Measurements from ENCODE around the gene PPP6R2.

GRCh38 chr22:50329236-50329635, 13.9 kb upstream of the PPP6R2 start:
- no peak for TF ChIP-seq TAF9B (IDR thresholded peaks at IDR 0.05; ENCODE audit: partially characterized antibody)
- TF ChIP-seq FOXP1 (CRISPR knock-in tag; IDR thresholded peaks at IDR 0.05): no peak
- TF ChIP-seq CBX1 (IDR thresholded peaks at IDR 0.05; ENCODE audit: low read depth): no peak
- no peak for TF ChIP-seq CTCF (IDR thresholded peaks at IDR 0.05 in 2 of 3, conservative IDR thresholded peaks at IDR 0.05 in 1 of 3; ENCODE audit: insufficient read depth in 2 of 3, low read depth in 1 of 3, low read length in 3 of 3)
- no peak for TF ChIP-seq HMG20A (CRISPR knock-in tag; conservative IDR thresholded peaks at IDR 0.05)
- TF ChIP-seq CREM (IDR thresholded peaks at IDR 0.05; ENCODE audit: low read depth): no peak
- TF ChIP-seq PCBP2 (IDR thresholded peaks at IDR 0.05; ENCODE audit: low read depth, low read length, poor library complexity, severe bottlenecking): no peak
- TF ChIP-seq ZNF707 (CRISPR knock-in tag; conservative IDR thresholded peaks at IDR 0.05): no peak
- no peak for TF ChIP-seq PHF8 (IDR thresholded peaks at IDR 0.05; ENCODE audit: borderline replicate concordance, low read length)
